ENCODE data around the gene ABCA7.
"Not testable (repeated sequence)": the region's sequence is repeated elsewhere in the genome, so short reads cannot be mapped to it uniquely, and the experiment has no call there.

The ABCA7 gene

DNA sequence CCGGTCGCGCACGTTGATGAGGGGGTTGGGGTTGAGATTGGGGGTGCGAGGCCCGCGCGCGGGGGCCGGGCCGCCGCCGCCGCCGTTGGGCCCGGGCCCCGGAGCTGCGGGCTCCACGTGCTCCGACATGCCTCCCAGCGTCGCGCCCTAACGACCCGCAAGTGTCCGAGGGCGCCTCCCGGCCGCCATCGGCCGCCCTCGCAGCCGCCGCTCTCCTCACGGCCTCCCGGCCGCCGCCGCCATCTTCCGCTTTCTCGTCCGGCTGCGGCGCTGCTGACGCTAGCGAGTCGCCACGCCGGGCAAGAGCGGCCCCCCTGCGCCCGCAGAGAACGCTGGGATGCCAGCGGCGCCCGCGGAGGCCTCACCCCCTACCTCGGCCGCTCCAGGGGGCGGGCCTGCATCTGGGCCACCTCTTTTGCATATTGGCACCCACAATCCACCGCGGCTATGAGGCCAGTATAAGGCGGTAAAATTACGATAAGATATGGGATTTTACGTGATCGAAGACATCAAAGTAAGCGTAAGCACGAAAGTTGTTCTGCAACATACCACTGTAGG, 19.0 kb upstream of the ABCA7 start, which contains the start of gene TMEM259:
TMEM259 (minus strand) TSS at position 256 of the 558 bp plus-strand sequence; CDS start at position 129, 127 bp downstream.
- H3K36me3 ChIP-seq (ENCODE audit: control insufficient read depth, low read length), result peaks cover 43% of the 10 kb centered on the region
- peaks cover 17% of the 10 kb centered on the region for H3F3A ChIP-seq (ENCODE audit: control insufficient read depth, insufficient read depth)
- H3K4me3 ChIP-seq (ENCODE audit: low read length), result peak within 1 kb of the TSS; percentile 100
- no peaks in the 10 kb centered on the region for H3K9me3 ChIP-seq (ENCODE audit: control insufficient read depth, insufficient read depth, low read length)
- no peaks in the 10 kb centered on the region for H3K27me3 ChIP-seq (ENCODE audit: control insufficient read depth, low read length)
- TF ChIP-seq EZH2phosphoT487 (IDR thresholded peaks at IDR 0.05; ENCODE audit: borderline replicate concordance, low read length), result no peak
- TF ChIP-seq, protein P1, sequence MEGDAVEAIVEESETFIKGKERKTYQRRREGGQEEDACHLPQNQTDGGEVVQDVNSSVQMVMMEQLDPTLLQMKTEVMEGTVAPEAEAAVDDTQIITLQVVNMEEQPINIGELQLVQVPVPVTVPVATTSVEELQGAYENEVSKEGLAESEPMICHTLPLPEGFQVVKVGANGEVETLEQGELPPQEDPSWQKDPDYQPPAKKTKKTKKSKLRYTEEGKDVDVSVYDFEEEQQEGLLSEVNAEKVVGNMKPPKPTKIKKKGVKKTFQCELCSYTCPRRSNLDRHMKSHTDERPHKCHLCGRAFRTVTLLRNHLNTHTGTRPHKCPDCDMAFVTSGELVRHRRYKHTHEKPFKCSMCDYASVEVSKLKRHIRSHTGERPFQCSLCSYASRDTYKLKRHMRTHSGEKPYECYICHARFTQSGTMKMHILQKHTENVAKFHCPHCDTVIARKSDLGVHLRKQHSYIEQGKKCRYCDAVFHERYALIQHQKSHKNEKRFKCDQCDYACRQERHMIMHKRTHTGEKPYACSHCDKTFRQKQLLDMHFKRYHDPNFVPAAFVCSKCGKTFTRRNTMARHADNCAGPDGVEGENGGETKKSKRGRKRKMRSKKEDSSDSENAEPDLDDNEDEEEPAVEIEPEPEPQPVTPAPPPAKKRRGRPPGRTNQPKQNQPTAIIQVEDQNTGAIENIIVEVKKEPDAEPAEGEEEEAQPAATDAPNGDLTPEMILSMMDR (IDR thresholded peaks at IDR 0.05; ENCODE audit: low read depth, low read length, poor library complexity, severe bottlenecking), result no peak
- peaks cover 50% of the 10 kb centered on the region for H3K79me2 ChIP-seq (ENCODE audit: control insufficient read depth, low read length)
- no peaks in the 10 kb centered on the region for H3K9me2 ChIP-seq (replicated peaks; ENCODE audit: control insufficient read depth, low read length)
- H3K27ac ChIP-seq (ENCODE audit: low read depth, low read length), result peak within 1 kb of the TSS; percentile 74
- H4K20me1 ChIP-seq (ENCODE audit: control insufficient read depth, insufficient read depth, low read depth, low read length), result peaks cover 37% of the 10 kb centered on the region
- H3K4me2 ChIP-seq (ENCODE audit: low read length), result peak within 1 kb of the TSS; percentile 99
- H3K4me1 ChIP-seq (ENCODE audit: control insufficient read depth, low read length), result peaks cover 61% of the 10 kb centered on the region

DNA sequence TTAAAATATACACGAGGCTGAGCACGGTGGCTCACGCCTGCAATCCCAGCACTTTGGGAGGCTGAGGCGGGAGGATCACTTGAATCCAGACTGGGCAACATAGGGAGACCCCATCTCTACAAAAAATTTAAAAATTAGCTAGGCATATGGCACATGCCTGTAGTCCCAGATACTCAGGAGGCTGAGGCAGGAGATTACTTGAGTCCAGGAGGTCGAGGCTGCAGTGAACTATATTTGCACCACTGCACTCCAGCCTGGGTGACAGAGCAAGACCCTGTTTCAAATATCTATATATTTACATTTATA, 16.1 kb upstream of the ABCA7 start:
- not testable (repeated sequence) for H3K4me3 ChIP-seq (ENCODE audit: low read length); H3K27ac ChIP-seq (ENCODE audit: low read depth, low read length); H3K27me3 ChIP-seq (ENCODE audit: control insufficient read depth, low read length); H3K4me2 ChIP-seq (ENCODE audit: low read length); H3K9me2 ChIP-seq (replicated peaks; ENCODE audit: control insufficient read depth, low read length); H3K9me3 ChIP-seq (ENCODE audit: control insufficient read depth, insufficient read depth, low read length)
- Histone ChIP-seq H4K20me1 (ENCODE audit: control insufficient read depth, insufficient read depth, low read depth, low read length) (peaks cover 17% of the 10 kb centered on the region), H3F3A (ENCODE audit: control insufficient read depth, insufficient read depth) (peaks cover 17% of the 10 kb centered on the region), H3K4me1 (ENCODE audit: control insufficient read depth, low read length) (peaks cover 53% of the 10 kb centered on the region), H3K36me3 (ENCODE audit: control insufficient read depth, low read length) (peaks cover 35% of the 10 kb centered on the region), H3K79me2 (ENCODE audit: control insufficient read depth, low read length) (peaks cover 47% of the 10 kb centered on the region)

DNA sequence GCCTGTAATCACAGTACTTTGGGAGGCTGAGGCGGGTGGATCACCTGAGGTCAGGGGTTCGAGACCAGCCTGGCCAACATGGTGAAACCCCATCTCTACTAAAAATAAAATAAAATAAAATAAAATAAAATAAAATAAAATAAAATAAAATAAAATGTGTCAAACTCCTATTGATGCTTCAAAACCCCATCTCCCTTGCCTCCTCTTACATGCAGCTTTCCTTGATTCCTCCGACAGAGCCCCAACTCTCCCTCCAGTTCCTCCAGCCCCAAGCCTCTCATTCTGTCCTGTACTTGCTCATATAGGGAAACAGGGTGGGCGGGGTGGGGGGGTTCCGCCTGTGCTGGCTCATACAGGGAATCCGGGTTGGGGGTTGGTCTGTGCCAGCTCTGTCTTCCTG, 14.8 kb upstream of the ABCA7 start:
- H3K27ac ChIP-seq (ENCODE audit: low read depth, low read length); H3K27me3 ChIP-seq (ENCODE audit: control insufficient read depth, low read length): not testable (repeated sequence)
- peaks cover 30% of the 10 kb centered on the region for H3K36me3 ChIP-seq (ENCODE audit: control insufficient read depth, low read length)

DNA sequence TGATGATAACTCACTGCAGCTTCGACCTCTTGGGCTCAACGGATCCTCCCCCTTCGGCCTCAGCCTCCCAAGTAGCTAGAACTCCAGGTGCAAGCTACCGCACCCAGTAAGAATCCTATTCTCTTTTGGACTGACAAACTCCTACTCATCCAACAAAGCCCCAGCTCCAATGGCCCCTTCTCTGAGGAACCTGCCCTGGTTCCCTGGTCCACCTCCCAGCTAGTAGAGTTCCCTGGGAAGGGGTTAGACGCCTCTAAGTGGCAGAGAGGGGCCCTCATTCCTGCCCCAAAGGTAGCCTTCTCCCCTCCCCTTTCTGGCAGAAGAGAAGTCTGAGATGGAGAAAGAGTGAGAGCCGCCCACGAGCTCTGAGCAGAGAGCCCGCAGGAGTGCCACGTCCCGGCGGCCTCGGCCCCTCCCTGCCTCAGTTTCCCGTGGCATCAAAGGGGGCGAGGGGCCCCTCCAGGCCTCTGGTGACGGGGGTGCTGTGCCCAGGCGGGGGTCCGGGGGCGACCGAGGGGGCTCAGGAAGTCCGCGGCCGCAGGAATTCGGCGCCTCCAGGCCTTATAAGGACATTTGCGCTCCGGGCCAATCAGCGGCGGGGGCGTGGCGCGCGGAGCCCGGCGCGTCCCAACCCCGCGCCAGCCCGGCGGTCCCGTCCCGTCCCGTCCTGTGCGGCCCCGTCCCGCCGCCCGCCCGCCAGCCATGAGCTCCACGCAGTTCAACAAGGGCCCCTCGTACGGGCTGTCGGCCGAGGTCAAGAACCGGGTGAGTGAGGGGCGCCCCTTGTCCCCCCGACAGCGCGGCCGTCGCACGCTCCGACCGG, 13.7 kb upstream of the ABCA7 start, which contains the start of gene CNN2:
CNN2 (plus strand) TSS at position 649 of the 823 bp plus-strand sequence; CDS start at position 703, 54 bp downstream.
- Histone ChIP-seq H3K27ac (ENCODE audit: low read depth, low read length) (peak within 1 kb of the TSS; percentile 84), H3K9me2 (replicated peaks; ENCODE audit: control insufficient read depth, low read length) (no peaks in the 10 kb centered on the region), H3K4me2 (ENCODE audit: low read length) (peak within 1 kb of the TSS; percentile 85), H3K4me1 (ENCODE audit: control insufficient read depth, low read length) (peaks cover 44% of the 10 kb centered on the region), H3K36me3 (ENCODE audit: control insufficient read depth, low read length) (peaks cover 32% of the 10 kb centered on the region), H3K9me3 (ENCODE audit: control insufficient read depth, insufficient read depth, low read length) (no peaks in the 10 kb centered on the region), H3K79me2 (ENCODE audit: control insufficient read depth, low read length) (peaks cover 49% of the 10 kb centered on the region), H3F3A (ENCODE audit: control insufficient read depth, insufficient read depth) (peaks cover 17% of the 10 kb centered on the region), H3K27me3 (ENCODE audit: control insufficient read depth, low read length) (no peaks in the 10 kb centered on the region), H3K4me3 (ENCODE audit: low read length) (peak within 1 kb of the TSS; percentile 90), H4K20me1 (ENCODE audit: control insufficient read depth, insufficient read depth, low read depth, low read length) (0 out of 2 replicates have a peak, but pooled peaks cover 3% of the 10 kb centered on the region)
- TF ChIP-seq, protein P1 (IDR thresholded peaks at IDR 0.05; ENCODE audit: low read depth, low read length, poor library complexity, severe bottlenecking), result no peak
- no peak for TF ChIP-seq EZH2phosphoT487 (IDR thresholded peaks at IDR 0.05; ENCODE audit: borderline replicate concordance, low read length)

More for the DNA sequence above, 14.8 kb upstream of the ABCA7 start:
- H3K4me2 ChIP-seq (ENCODE audit: low read length); H3K9me2 ChIP-seq (replicated peaks; ENCODE audit: control insufficient read depth, low read length); H3K4me3 ChIP-seq (ENCODE audit: low read length); H3K9me3 ChIP-seq (ENCODE audit: control insufficient read depth, insufficient read depth, low read length); H4K20me1 ChIP-seq (ENCODE audit: control insufficient read depth, insufficient read depth, low read depth, low read length): not testable (repeated sequence)
- peaks cover 47% of the 10 kb centered on the region for H3K79me2 ChIP-seq (ENCODE audit: control insufficient read depth, low read length)
- peaks cover 46% of the 10 kb centered on the region for H3K4me1 ChIP-seq (ENCODE audit: control insufficient read depth, low read length)
- peaks cover 17% of the 10 kb centered on the region for H3F3A ChIP-seq (ENCODE audit: control insufficient read depth, insufficient read depth)

Measured in DOHH2 (cell line).